Endothelial cell of umbilical vein (primary cell): Measurements from ENCODE around the gene XRCC4. TPM values are rescaled to one million over a fixed set of nuclear protein-coding genes. Genes with fewer than 3 reads are reported as not detected.

Source experiments
- BruUV-seq: library from RNA; stranded (reverse); fragments of 400-500 nt; replicated peaks from 2 replicates; lab custom pipeline; 2021; lab: Mats Ljungman, UMichigan
- CTCF ChIA-PET: fragments of 300-600, 350-600 bp; sonication (Branson Sonifier 250); formaldehyde crosslinking; loops from one replicate; lab custom pipeline; 2021; ENCODE audit warnings: antibody characterized with exemption, inconsistent platforms; lab: Charles Lee
- POLR2A ChIA-PET: fragments of 300-600, 350-600 bp; sonication (Branson Sonifier 250); formaldehyde crosslinking; loops from one replicate; lab custom pipeline; 2021; ENCODE audit warnings: antibody characterized with exemption, inconsistent platforms; lab: Charles Lee
- DNase-seq: peaks from one replicate; pipeline ENCODE4 v3.0.0-alpha.2; 2011; ENCODE audit warnings: low read depth, low spot score
- FAIRE-seq: peaks from 2 replicates; lab custom pipeline; 2011; peaks lifted over from hg19 to GRCh38; lab: Jason Lieb, UNC
- H2AFZ ChIP-seq: 2 replicates; pipeline ENCODE4 v1.6.0; 2012; ENCODE audit warnings: low read depth, low read length, control low read depth, inconsistent platforms
- H3K27ac ChIP-seq: 2 replicates; pipeline ENCODE4 v1.5.1; 2011; ENCODE audit warnings: low read depth, mild to moderate bottlenecking, control low read depth, low read length, moderate library complexity; ENCODE audit not compliant: insufficient read depth
- H3K27me3 ChIP-seq, 2 experiments: 2 replicates each; pipeline versions ENCODE4 v1.6.0 to v1.6.1; 2011; ENCODE audit warnings: low read length in 2 of 2, mixed read lengths in 1 of 2; ENCODE audit not compliant: control insufficient read depth in 2 of 2, insufficient read depth in 2 of 2
- H3K36me3 ChIP-seq, 2 experiments: 2 replicates in 1 of 2; 3 replicates in 1 of 2; pipeline ENCODE4 v1.5.1; 2011; ENCODE audit warnings: low read length in 2 of 2, mild to moderate bottlenecking in 1 of 2, moderate library complexity in 1 of 2; ENCODE audit not compliant: control insufficient read depth in 2 of 2, insufficient read depth in 2 of 2; ENCODE audit errors: extremely low read depth in 1 of 2
- H3K4me1 ChIP-seq: 3 replicates; pipeline ENCODE4 v1.5.1; 2011; ENCODE audit warnings: mild to moderate bottlenecking, low read length; ENCODE audit not compliant: control insufficient read depth, insufficient read depth; ENCODE audit errors: extremely low read depth
- H3K4me2 ChIP-seq: 2 replicates; pipeline ENCODE4 v1.6.1; 2011; ENCODE audit warnings: low read length, control low read depth, mixed read lengths; ENCODE audit not compliant: insufficient read depth
- H3K4me3 ChIP-seq, 3 experiments: fragments of 200-600 bp in 1 of 3; sonication (generic), shearing (Covaris generic) in 1 of 3; replicated peaks in 1 of 3; 2 replicates each; pipeline ENCODE4 v1.5.1; 2011 to 2016; ENCODE audit warnings: control low read depth in 3 of 3, low read length in 3 of 3, mild to moderate bottlenecking in 2 of 3, inconsistent platforms in 1 of 3, low read depth in 1 of 3, moderate library complexity in 1 of 3; ENCODE audit not compliant: insufficient read depth in 1 of 3
- H3K79me2 ChIP-seq: 2 replicates; pipeline ENCODE4 v1.6.0; 2012; ENCODE audit warnings: low read length, inconsistent platforms; ENCODE audit not compliant: control insufficient read depth, insufficient read depth
- H3K9ac ChIP-seq: replicated peaks from 2 replicates; pipeline ENCODE3; 2011; ENCODE audit warnings: low read length, control low read depth; ENCODE audit not compliant: insufficient read depth; ENCODE audit errors: extremely low read depth
- H3K9me1 ChIP-seq: replicated peaks from 3 replicates; pipeline ENCODE4 v1.6.0; 2011; ENCODE audit warnings: mild to moderate bottlenecking, low read length; ENCODE audit not compliant: control insufficient read depth, insufficient read depth; ENCODE audit errors: extremely low read depth
- H3K9me3 ChIP-seq: replicated peaks from 2 replicates; pipeline ENCODE4 v1.5.1; 2012; ENCODE audit warnings: low read length, inconsistent platforms; ENCODE audit not compliant: control insufficient read depth, insufficient read depth
- H4K20me1 ChIP-seq: replicated peaks from 2 replicates; pipeline ENCODE3; 2011; ENCODE audit warnings: mild to moderate bottlenecking, low read length; ENCODE audit not compliant: control insufficient read depth, insufficient read depth; ENCODE audit errors: extremely low read depth
- EZH2 ChIP-seq: IDR thresholded peaks from 2 replicates; pipeline ENCODE4 v1.6.1; 2012; ENCODE audit warnings: borderline replicate concordance, low read depth, mild to moderate bottlenecking, moderate library complexity, low read length, inconsistent platforms; ENCODE audit not compliant: severe bottlenecking
- FOS ChIP-seq: IDR thresholded peaks from 2 replicates; pipeline ENCODE4 v1.6.1; 2011; ENCODE audit warnings: mild to moderate bottlenecking, low read length, moderate library complexity, borderline replicate concordance; ENCODE audit not compliant: insufficient read depth
- GATA2 ChIP-seq: IDR thresholded peaks from 2 replicates; pipeline ENCODE4 v1.7.0; 2011; ENCODE audit warnings: low read depth, mild to moderate bottlenecking, moderate library complexity, mixed read lengths, low read length; ENCODE audit not compliant: insufficient read length, insufficient read depth
- JUN ChIP-seq: IDR thresholded peaks from 2 replicates; pipeline ENCODE4 v1.6.1; 2011; ENCODE audit warnings: borderline replicate concordance, low read depth; ENCODE audit not compliant: insufficient read length, insufficient read depth
- MYC ChIP-seq: IDR thresholded peaks from one replicate; pipeline ENCODE4 v1.6.1; 2011; ENCODE audit warnings: mild to moderate bottlenecking, low read depth, low read length
- POLR2A ChIP-seq: IDR thresholded peaks from 2 replicates; pipeline ENCODE4 v1.6.1; 2012; ENCODE audit warnings: low read depth, mild to moderate bottlenecking, control low read depth, low read length
- POLR2AphosphoS5 ChIP-seq: IDR thresholded peaks from 2 replicates; pipeline ENCODE4 v1.6.1; 2012; ENCODE audit warnings: low read depth, mild to moderate bottlenecking, control low read depth, low read length, moderate library complexity; ENCODE audit not compliant: insufficient read depth
- dilution Hi-C: fragments of 300-500 bp; cut with MboI; formaldehyde crosslinking; loops from one replicate; pipeline ENCODE4 v1.15.0; 2019; ENCODE audit warnings: low sequenced_read_pairs; ENCODE audit not compliant: extremely low pct_ligation_motif_present
- intact Hi-C: fragments of 100-400 bp; cut with micrococcal nuclease; formaldehyde crosslinking; loops from one replicate; pipeline ENCODE4 v1.10.0; 2022
- polyA plus RNA-seq, 4 experiments: library from polyadenylated mRNA; depleted of rRNA in 3 of 4; stranded (reverse) in 3 of 4; unstranded in 1 of 4; fragments of >200 nt; gene quantifications; 2 replicates each; pipeline versions ENCODE4 v1.2.1 to v1.2.3, GENCODE V29; 2011 to 2012; ENCODE audit warnings: missing spikeins in 1 of 4
- total RNA-seq: library from RNA; stranded (reverse); gene quantifications from 2 replicates; pipeline ENCODE4 v1.2.3, GENCODE V29; 2021
- TF ChIP-seq, protein P1 (sequence below), 2 donors: IDR thresholded peaks; 1 replicate in 1 of 2; 2 replicates in 1 of 2; pipeline ENCODE4 v1.5.1; 2011; ENCODE audit warnings: low read length in 2 of 2, mild to moderate bottlenecking in 2 of 2, moderate library complexity in 2 of 2, control low read depth in 1 of 2, inconsistent platforms in 1 of 2, low read depth in 1 of 2; ENCODE audit not compliant: insufficient read depth in 1 of 2; ENCODE audit errors: extremely low read depth in 1 of 2
- TF ChIP-seq, protein P2 (sequence below): IDR thresholded peaks from 2 replicates; pipeline ENCODE4 v1.6.1; 2011; ENCODE audit not compliant: insufficient read depth, insufficient read length

The XRCC4 gene
- total and polyA plus RNA-seq, 2 donors (not counting 3 experiments of a cell fraction or from before 2014, with no cell fraction given) = 1.3 to 7.7 TPM

DNA sequence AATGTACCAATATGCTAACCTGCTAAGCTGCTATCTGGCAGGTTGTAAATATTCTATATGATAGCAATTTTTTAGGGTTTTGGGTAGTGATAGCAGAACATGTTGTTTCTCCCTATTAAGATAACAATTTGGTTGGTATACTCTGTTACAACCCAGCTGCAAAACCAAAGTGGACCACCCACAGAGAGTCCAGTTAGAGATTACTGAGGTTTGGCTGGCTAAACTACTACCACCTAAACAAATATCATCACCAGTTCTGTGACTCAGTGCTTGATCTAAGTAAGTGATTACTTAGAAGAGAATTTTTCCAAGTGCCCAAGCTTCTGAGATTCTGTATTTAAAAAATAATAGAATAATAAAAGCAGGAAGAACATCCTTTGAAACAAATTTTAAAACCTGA, 72.3 kb downstream of the XRCC4 start:
- TF ChIP-seq GATA2 = no peak
- TF ChIP-seq JUN = no peak
- TF ChIP-seq, protein P1, sequence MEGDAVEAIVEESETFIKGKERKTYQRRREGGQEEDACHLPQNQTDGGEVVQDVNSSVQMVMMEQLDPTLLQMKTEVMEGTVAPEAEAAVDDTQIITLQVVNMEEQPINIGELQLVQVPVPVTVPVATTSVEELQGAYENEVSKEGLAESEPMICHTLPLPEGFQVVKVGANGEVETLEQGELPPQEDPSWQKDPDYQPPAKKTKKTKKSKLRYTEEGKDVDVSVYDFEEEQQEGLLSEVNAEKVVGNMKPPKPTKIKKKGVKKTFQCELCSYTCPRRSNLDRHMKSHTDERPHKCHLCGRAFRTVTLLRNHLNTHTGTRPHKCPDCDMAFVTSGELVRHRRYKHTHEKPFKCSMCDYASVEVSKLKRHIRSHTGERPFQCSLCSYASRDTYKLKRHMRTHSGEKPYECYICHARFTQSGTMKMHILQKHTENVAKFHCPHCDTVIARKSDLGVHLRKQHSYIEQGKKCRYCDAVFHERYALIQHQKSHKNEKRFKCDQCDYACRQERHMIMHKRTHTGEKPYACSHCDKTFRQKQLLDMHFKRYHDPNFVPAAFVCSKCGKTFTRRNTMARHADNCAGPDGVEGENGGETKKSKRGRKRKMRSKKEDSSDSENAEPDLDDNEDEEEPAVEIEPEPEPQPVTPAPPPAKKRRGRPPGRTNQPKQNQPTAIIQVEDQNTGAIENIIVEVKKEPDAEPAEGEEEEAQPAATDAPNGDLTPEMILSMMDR (IDR thresholded peaks at IDR 0.05; ENCODE audit: extremely low read depth in 1 of 2, insufficient read depth in 1 of 2, low read depth in 1 of 2, low read length in 2 of 2) = no peak
- TF ChIP-seq POLR2AphosphoS5 = no peak
- TF ChIP-seq EZH2 = no peak
- TF ChIP-seq, protein P2, sequence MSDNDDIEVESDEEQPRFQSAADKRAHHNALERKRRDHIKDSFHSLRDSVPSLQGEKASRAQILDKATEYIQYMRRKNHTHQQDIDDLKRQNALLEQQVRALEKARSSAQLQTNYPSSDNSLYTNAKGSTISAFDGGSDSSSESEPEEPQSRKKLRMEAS = no peak
- no peak for TF ChIP-seq FOS
- no peak for TF ChIP-seq MYC
- TF ChIP-seq POLR2A = no peak
- no peaks in the 10 kb centered on the region for H3K4me1 ChIP-seq
- no peak overlapping the region for H3K4me3 ChIP-seq
- intact Hi-C loops (no loop called here), dilution Hi-C loops (no loop called here)
- no peaks in the 10 kb centered on the region for H3K9me3 ChIP-seq
- H3K27me3 ChIP-seq = no peaks in the 10 kb centered on the region
- H3K9me1 ChIP-seq = no peaks in the 10 kb centered on the region
- no peak overlapping the region for H2AFZ ChIP-seq
- CTCF ChIA-PET = interaction anchor here (0.9 to 1.1 kb wide), 2 partner anchors 15 kb away, joined by 4 read pairs; no protein-coding TSS in a partner anchor
- no peak for FAIRE-seq
- no peak overlapping the region for H3K27ac ChIP-seq
- H4K20me1 ChIP-seq = no peaks in the 10 kb centered on the region
- no peaks in the 10 kb centered on the region for H3K36me3 ChIP-seq
- no peak overlapping the region for H3K4me2 ChIP-seq
- H3K9ac ChIP-seq = no peak overlapping the region
- no peak for DNase-seq
- POLR2A ChIA-PET = no interaction called here
- no TSS peak for BruUV-seq
- no peaks in the 10 kb centered on the region for H3K79me2 ChIP-seq
